Measurements from ENCODE around the gene PHLDA3. TPM values are rescaled to one million over a fixed set of nuclear protein-coding genes. Genes with fewer than 3 reads are reported as not detected.

The PHLDA3 gene
- total RNA-seq, 4 donors from 2014 or later, result 14.4 to 80.2 (median 43.7) TPM

- DNase-seq, result no peak
- H3K9me3 ChIP-seq, result no peaks in the 10 kb centered on the region
- TF ChIP-seq CTCF (IDR thresholded peaks at IDR 0.05) (no peak), POLR2A (IDR thresholded peaks at IDR 0.05) (no peak)
- peak overlapping the region; percentile 97 to 99 for H3K27ac ChIP-seq
- H3K4me3 ChIP-seq, result no peak overlapping the region
- peaks cover 4 to 12% of the 10 kb centered on the region in 2 donors for H3K4me1 ChIP-seq
- no peaks in the 10 kb centered on the region for H3K36me3 ChIP-seq
- H3K27me3 ChIP-seq, result no peaks in the 10 kb centered on the region
- intact Hi-C loops (cut with DNase I; ENCODE audit: low total_unique reads), result loop anchor here (5.0 kb wide), 1 partner anchor 63 kb away; no protein-coding TSS in a partner anchor
Observed at GRCh38 chr1:201510734-201511133, 41.7 kb upstream of the PHLDA3 start.

GRCh38 chr1:201509601-201510374, 40.8 kb upstream of the PHLDA3 start:
- Histone ChIP-seq H3K4me3 (no peak overlapping the region), H3K27ac (peak overlapping the region; percentile 97 to 99), H3K4me1 (peaks cover 4 to 12% of the 10 kb centered on the region in 2 donors), H3K27me3 (no peaks in the 10 kb centered on the region), H3K36me3 (no peaks in the 10 kb centered on the region), H3K9me3 (no peaks in the 10 kb centered on the region)
- peak in 1 of 2 donors; percentile 27 for DNase-seq
- TF ChIP-seq POLR2A (IDR thresholded peaks at IDR 0.05), result no peak
- TF ChIP-seq CTCF (IDR thresholded peaks at IDR 0.05), result no peak
- intact Hi-C loops (cut with DNase I; ENCODE audit: low total_unique reads), result loop anchor here (5.0 kb wide), 1 partner anchor 62 kb away; no protein-coding TSS in a partner anchor

GRCh38 chr1:201508809-201509208, 39.8 kb upstream of the PHLDA3 start:
- H3K27ac ChIP-seq, result peak overlapping the region; percentile 97 to 99
- peak in 1 of 2 donors; percentile 43 for DNase-seq
- peaks cover 4 to 12% of the 10 kb centered on the region in 2 donors for H3K4me1 ChIP-seq
- H3K4me3 ChIP-seq, result no peak overlapping the region
- H3K36me3 ChIP-seq, result no peaks in the 10 kb centered on the region
- H3K9me3 ChIP-seq, result no peaks in the 10 kb centered on the region
- no peaks in the 10 kb centered on the region for H3K27me3 ChIP-seq
- intact Hi-C loops (cut with DNase I; ENCODE audit: low total_unique reads), result no loop called here
- TF ChIP-seq POLR2A (IDR thresholded peaks at IDR 0.05) (no peak), CTCF (IDR thresholded peaks at IDR 0.05) (no peak)

GRCh38 chr1:201507360-201507675, 38.3 kb upstream of the PHLDA3 start:
- no peak for TF ChIP-seq CTCF (IDR thresholded peaks at IDR 0.05)
- no peak for TF ChIP-seq POLR2A (IDR thresholded peaks at IDR 0.05)
- Histone ChIP-seq H3K4me3 (peak overlapping the region; percentile 67 to 93), H3K36me3 (no peaks in the 10 kb centered on the region), H3K9me3 (no peaks in the 10 kb centered on the region), H3K27ac (peak overlapping the region; percentile 97 to 99), H3K27me3 (no peaks in the 10 kb centered on the region), H3K4me1 (peaks cover 4 to 12% of the 10 kb centered on the region in 2 donors)
- DNase-seq, result no peak
- intact Hi-C loops (cut with DNase I; ENCODE audit: low total_unique reads), result no loop called here

- Histone ChIP-seq H3K9me3 (no peaks in the 10 kb centered on the region), H3K27ac (peak within 1 kb of the TSS; percentile 97 to 99), H3K36me3 (no peaks in the 10 kb centered on the region), H3K4me3 (peak within 1 kb of the TSS; percentile 67 to 93), H3K4me1 (peaks cover 4 to 12% of the 10 kb centered on the region in 2 donors), H3K27me3 (no peaks in the 10 kb centered on the region)
- TF ChIP-seq POLR2A (IDR thresholded peaks at IDR 0.05) (peak; percentile 99), CTCF (IDR thresholded peaks at IDR 0.05) (peak in 1 of 4 experiments; percentile 24)
- DNase-seq, result peak; percentile 92 to 93
- intact Hi-C loops (cut with DNase I; ENCODE audit: low total_unique reads), result no loop called here
Observed at GRCh38 chr1:201506557-201507359, 37.8 kb upstream of the PHLDA3 start, which contains the start of gene CSRP1. TSS of gene CSRP1 (minus strand) at chr1:201507123. CDS start at chr1:201496303, 10,820 bp downstream.
